Gastroesophageal sphincter (tissue), 3 donors: ENCODE data around the gene AHNAK2.
"Not testable (repeated sequence)": the region's sequence is repeated elsewhere in the genome, so short reads cannot be mapped to it uniquely, and the experiment has no call there.

Experiments
- CTCF ChIP-seq, 4 experiments: fragments of 200-600 bp in 2 of 4; fragments of 450-650 bp in 2 of 4; sonication (generic) in 1 of 4; IDR thresholded peaks; one replicate each; pipeline ENCODE4 v1.5.1; 2017 to 2019; ENCODE audit warnings: antibody characterized with exemption in 4 of 4, mild to moderate bottlenecking in 2 of 4, moderate library complexity in 2 of 4
- EP300 ChIP-seq: sonication (generic); formaldehyde crosslinking; IDR thresholded peaks from one replicate; pipeline ENCODE4 v1.6.1; 2017; ENCODE audit warnings: antibody characterized with exemption, mild to moderate bottlenecking
- POLR2A ChIP-seq, 2 donors: fragments of 450-650 bp; IDR thresholded peaks; one replicate each; pipeline ENCODE4 v1.6.1; 2017; ENCODE audit warnings: antibody characterized with exemption in 2 of 2, mild to moderate bottlenecking in 2 of 2, moderate library complexity in 1 of 2
- POLR2AphosphoS5 ChIP-seq: sonication (generic); formaldehyde crosslinking; IDR thresholded peaks from one replicate; pipeline ENCODE4 v1.6.1; 2017; ENCODE audit warnings: antibody characterized with exemption

DNA sequence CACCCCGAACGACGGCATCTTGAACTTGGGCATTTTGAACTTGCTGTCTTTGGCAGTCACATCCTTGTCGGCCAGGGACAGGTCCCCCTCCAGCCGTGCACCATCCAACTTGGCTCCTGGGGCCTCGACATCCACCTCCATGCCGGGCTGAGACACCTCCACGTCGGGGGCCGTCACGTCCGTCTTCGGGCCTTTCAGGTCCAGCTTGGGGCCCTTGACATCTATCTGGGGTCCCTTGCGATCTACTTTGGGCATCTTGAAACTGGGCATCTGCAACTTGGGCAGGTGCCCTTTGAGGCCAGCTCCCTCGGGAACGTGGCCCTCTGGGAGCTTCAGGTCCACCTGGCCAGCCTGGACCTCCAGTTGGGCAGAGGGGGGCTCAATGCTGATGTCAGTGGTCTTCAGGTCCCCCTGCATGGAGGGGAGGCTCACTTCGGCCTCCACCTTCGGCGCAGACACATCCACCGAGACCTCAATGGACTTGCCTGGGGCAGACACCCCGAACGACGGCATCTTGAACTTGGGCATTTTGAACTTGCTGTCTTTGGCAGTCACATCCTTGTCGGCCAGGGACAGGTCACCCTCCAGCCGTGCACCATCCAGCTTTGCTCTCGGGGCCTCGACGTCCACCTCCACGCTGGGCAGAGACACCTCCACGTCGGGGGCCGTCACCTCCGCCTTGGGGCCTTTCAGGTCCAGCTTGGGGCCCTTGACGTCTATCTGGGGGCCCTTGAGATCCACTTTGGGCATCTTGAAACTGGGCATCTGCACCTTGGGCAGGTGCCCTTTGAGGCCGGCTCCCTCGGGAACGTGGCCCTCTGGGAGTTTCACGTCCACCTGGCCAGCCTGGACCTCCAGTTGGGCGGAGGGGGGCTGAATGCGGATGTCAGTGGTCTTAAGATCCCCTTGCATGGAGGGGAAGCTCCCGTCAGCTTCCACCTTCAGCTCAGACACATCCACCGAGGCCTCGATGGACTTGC lies 31.9 kb downstream of the AHNAK2 start:
- not testable (repeated sequence) for TF ChIP-seq CTCF (IDR thresholded peaks at IDR 0.05); POLR2AphosphoS5; POLR2A (IDR thresholded peaks at IDR 0.05); EP300
